Pancreas (tissue), 10 donors: ENCODE measurements around the gene TMEM11. TPM values are rescaled to one million over a fixed set of nuclear protein-coding genes. Genes with fewer than 3 reads are reported as not detected.

ENCODE experiments used
- ATAC-seq, 4 donors: fragments of 200-7000 bp; cut with Tn5 transposase; one replicate each; pipeline versions ENCODE4 v1.8.0 to v1.9.1; 2020; ENCODE audit warnings: mild to moderate bottlenecking in 4 of 4, moderate library complexity in 4 of 4
- DNase-seq, 6 donors: peaks; one replicate each; pipeline ENCODE4 v3.0.0-alpha.2; 2020
- FAIRE-seq: peaks from 2 replicates; lab custom pipeline; 2012; peaks lifted over from hg19 to GRCh38; lab: Jason Lieb, UNC
- H3K27ac ChIP-seq, 4 donors: fragments of 200-600 bp; sonication (generic); 1 replicate in 3 of 4; 2 replicates in 1 of 4; pipeline versions ENCODE4 v1.5.0 to v1.8.0; 2020
- H3K27me3 ChIP-seq, 4 donors: fragments of 200-600 bp; one replicate each; pipeline ENCODE4 v1.8.0; 2021
- H3K36me3 ChIP-seq, 3 donors: fragments of 200-600 bp; sonication (generic) in 1 of 3; one replicate each; pipeline versions ENCODE4 v1.5.0 to v1.8.0; 2020 to 2021
- H3K4me1 ChIP-seq, 3 donors: fragments of 200-600 bp; one replicate each; pipeline ENCODE4 v1.8.0; 2021
- H3K4me3 ChIP-seq, 4 donors: fragments of 200-600 bp; sonication (generic) in 2 of 4; one replicate each; pipeline versions ENCODE4 v1.5.0 to v1.8.0; 2020 to 2021
- H3K9me3 ChIP-seq, 4 donors: fragments of 200-600 bp; one replicate each; pipeline ENCODE4 v1.8.0; 2021
- CTCF ChIP-seq, 4 donors: fragments of 200-600 bp; sonication (generic) in 3 of 4; IDR thresholded peaks; one replicate each; pipeline versions ENCODE4 v1.5.0 to v1.8.0; 2021; ENCODE audit warnings: antibody characterized with exemption in 4 of 4
- WGBS, 2 donors: extraction: QIAGEN DNeasy Blood & Tissue Kit; methylation state at CpG; one replicate each; pipeline ENCODE4 v1.1.7; 2013; 5-methylcytosine and 5-hydroxymethylcytosine counted together
- intact Hi-C, 3 donors: fragments of 100-400 bp; cut with DNase I; formaldehyde crosslinking; loops; one replicate each; pipeline versions ENCODE4 v1.11.1 to v1.14.2; 2022
- polyA plus RNA-seq, 2 donors: library from polyadenylated mRNA; stranded (reverse); fragments of 200-250 nt; gene quantifications; one replicate each; pipeline ENCODE4 v1.2.3, GENCODE V29; 2013
- total RNA-seq, 6 donors: library from RNA; stranded (reverse); fragmentation: NEBNext Ultra II Directional in 4 of 6; extraction: Animal tissue kit (Norgen Biotek cat#: 25700) in 4 of 6; gene quantifications; one replicate each; pipeline versions ENCODE4 v1.2.1 to v1.2.4, GENCODE V29; 2021 to 2023
- donor health status: healthy with polysubstance abuse.
- donor health status: DM: no; HTN: no; CAD: no; lungs with moderate emphysema.
- donor health status: DM: no; HTN: no; CAD: no.
- donor health status: control.
- donor health status: control.
- donor health status: Bipolar disorder and iron deficiency.
- donor health status: DM: yes; HTN: yes; CAD: no.
- donor health status: DM: no; HTN: no; CAD: no.
- donor health status: DM: no; HTN: no; CAD: no.
- donor health status: DM: yes; HTN: yes; CAD: no.

TMEM11 gene
- total and polyA plus RNA-seq, 8 donors: 6.1 to 16.0 (median 9.5) TPM

GRCh38 chr17:21166595-21167210 lies 47.3 kb downstream of the TMEM11 start:
- Histone ChIP-seq H3K9me3 (no peaks in the 10 kb centered on the region), H3K4me3 (no peak overlapping the region), H3K27ac (peak overlapping the region in 2 of 4 donors; percentile 24 to 62), H3K4me1 (peaks cover 0 to 10% (median 0%) of the 10 kb centered on the region in 3 donors), H3K27me3 (no peaks in the 10 kb centered on the region), H3K36me3 (no peaks in the 10 kb centered on the region)
- WGBS, 2 donors: 71 to 72% methylated on average over 5 of the region's 5 CpGs
- DNase-seq (no peak), ATAC-seq (peak in 2 of 4 donors; percentile 45 to 50), FAIRE-seq (no peak)
- TF ChIP-seq CTCF (IDR thresholded peaks at IDR 0.05): no peak
- intact Hi-C loops: no loop called here

DNA sequence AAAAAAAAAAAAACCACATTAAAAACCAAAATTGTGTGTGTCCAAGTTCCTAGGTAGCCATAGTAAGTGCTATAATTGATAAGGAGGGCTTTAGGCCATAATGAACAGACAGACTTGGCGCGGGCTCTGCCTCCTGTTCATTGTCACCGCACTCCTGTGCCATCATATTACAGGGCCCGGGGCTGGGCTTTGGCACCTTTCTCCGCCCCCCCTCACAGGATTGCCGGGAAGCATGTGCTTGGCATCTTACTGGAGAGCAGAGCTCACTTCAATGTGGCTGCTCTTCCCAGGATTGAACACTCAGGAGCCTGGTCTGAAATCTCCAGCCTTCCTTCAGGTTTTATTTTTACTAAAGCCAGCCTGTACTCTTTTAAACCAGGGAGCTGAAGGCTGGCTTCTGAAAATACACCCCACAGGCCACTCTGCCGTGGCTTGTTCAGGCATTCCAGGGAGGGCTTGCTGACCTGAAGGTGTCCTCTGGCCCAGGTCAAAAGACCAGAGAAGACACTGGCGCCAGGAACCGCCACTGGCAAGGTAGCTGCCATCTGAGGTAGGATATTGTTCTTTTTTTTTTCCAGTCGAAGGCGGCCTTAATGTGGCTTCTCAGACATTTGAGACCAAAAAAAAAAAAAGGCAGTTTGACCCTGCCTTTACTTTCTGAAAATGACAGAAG lies 47.9 kb downstream of the TMEM11 start:
- no peak for FAIRE-seq
- WGBS, 2 donors: 78 to 84% methylated on average over 11 of the region's 11 CpGs
- Histone ChIP-seq H3K4me1 (peaks cover 0 to 14% (median 6%) of the 10 kb centered on the region in 3 donors), H3K36me3 (no peaks in the 10 kb centered on the region), H3K4me3 (no peak overlapping the region), H3K27ac (peak overlapping the region in 2 of 4 donors; percentile 37 to 62), H3K9me3 (no peaks in the 10 kb centered on the region), H3K27me3 (no peaks in the 10 kb centered on the region)
- intact Hi-C loops: no loop called here
- ATAC-seq: peak in 1 of 4 donors; percentile 22
- DNase-seq: peak in 2 of 6 donors; percentile 14 to 26
- TF ChIP-seq CTCF (IDR thresholded peaks at IDR 0.05): no peak

- no peaks in the 10 kb centered on the region for H3K27me3 ChIP-seq
- no peak overlapping the region for H3K27ac ChIP-seq
- ATAC-seq: no peak
- WGBS, 2 donors: 85 to 88% methylated on average over 5 of the region's 5 CpGs
- H3K36me3 ChIP-seq: no peaks in the 10 kb centered on the region
- no peak overlapping the region for H3K4me3 ChIP-seq
- DNase-seq: no peak
- H3K9me3 ChIP-seq: no peaks in the 10 kb centered on the region
- intact Hi-C loops: no loop called here
- no peak for TF ChIP-seq CTCF (IDR thresholded peaks at IDR 0.05)
- H3K4me1 ChIP-seq: peaks cover 0 to 18% (median 10%) of the 10 kb centered on the region in 3 donors
- no peak for FAIRE-seq
These were observed 49.3 kb downstream of the TMEM11 start for GRCh38 chr17:21164620-21165019.

- no peaks in the 10 kb centered on the region for H3K9me3 ChIP-seq
- no peaks in the 10 kb centered on the region for H3K27me3 ChIP-seq
- TF ChIP-seq CTCF (IDR thresholded peaks at IDR 0.05): no peak
- no peaks in the 10 kb centered on the region for H3K36me3 ChIP-seq
- H3K27ac ChIP-seq: no peak overlapping the region
- no peak for DNase-seq
- FAIRE-seq: no peak
- WGBS, 2 donors: 90 to 92% methylated on average over 6 of the region's 6 CpGs
- intact Hi-C loops: no loop called here
- ATAC-seq: no peak
- peaks cover 0 to 18% (median 10%) of the 10 kb centered on the region in 3 donors for H3K4me1 ChIP-seq
- H3K4me3 ChIP-seq: no peak overlapping the region
These were observed 49.7 kb downstream of the TMEM11 start for GRCh38 chr17:21164216-21164615.

DNA sequence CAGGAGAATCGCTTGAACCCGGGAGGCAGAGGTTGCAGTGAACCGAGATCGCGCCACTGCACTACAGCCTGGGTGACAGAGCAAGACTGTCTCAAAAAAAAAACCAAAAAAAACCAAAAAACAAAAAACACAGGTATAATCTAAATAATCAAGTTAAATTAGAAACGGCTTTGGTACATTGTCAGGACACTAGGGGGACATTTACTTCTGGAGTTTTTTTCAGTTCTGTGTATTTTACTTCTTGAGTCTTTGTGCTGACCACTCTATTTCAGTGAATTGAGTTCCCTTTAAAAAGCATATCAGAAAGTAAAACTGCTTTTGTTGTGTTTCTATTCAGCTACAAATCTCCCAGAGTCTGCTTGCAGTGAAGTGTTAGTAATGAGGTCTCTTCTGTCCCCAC lies 50.9 kb downstream of the TMEM11 start:
- Histone ChIP-seq H3K27ac (peak overlapping the region in 3 of 4 donors; percentile 45 to 58 (median 58)), H3K36me3 (no peaks in the 10 kb centered on the region), H3K4me1 (peaks cover 0 to 18% (median 10%) of the 10 kb centered on the region in 3 donors), H3K27me3 (no peaks in the 10 kb centered on the region), H3K9me3 (no peaks in the 10 kb centered on the region), H3K4me3 (no peak overlapping the region)
- DNase-seq (no peak), ATAC-seq (no peak), FAIRE-seq (no peak)
- intact Hi-C loops: no loop called here
- no peak for TF ChIP-seq CTCF (IDR thresholded peaks at IDR 0.05)
- WGBS, 2 donors: 95 to 97% methylated on average over 6 of the region's 6 CpGs
